CD8-positive, alpha-beta memory T cell (primary cell): ENCODE data around the gene SOBP. TPM values are rescaled to one million over a fixed set of nuclear protein-coding genes. Genes with fewer than 3 reads are reported as not detected.

ENCODE experiments used
- CTCF ChIA-PET: fragments of 350-600 bp; sonication (Branson Sonifier 250); formaldehyde crosslinking; loops from one replicate; lab custom pipeline; 2021; ENCODE audit warnings: antibody characterized with exemption; lab: Charles Lee
- POLR2A ChIA-PET: fragments of 350-600 bp; sonication (Branson Sonifier 250); formaldehyde crosslinking; loops from one replicate; lab custom pipeline; 2021; ENCODE audit warnings: antibody characterized with exemption; lab: Charles Lee
- DNase-seq, 5 donors: peaks; one replicate each; pipeline versions ENCODE4 v3.0.0 to v3.0.0-alpha.2; 2020 to 2022; ENCODE audit warnings: mixed read lengths in 1 of 5
- H3K27ac ChIP-seq: one replicate; pipeline ENCODE4 v1.7.0; 2013; ENCODE audit warnings: low read depth, mild to moderate bottlenecking, low read length, moderate library complexity
- H3K27me3 ChIP-seq: 2 replicates; pipeline ENCODE4 v1.7.0; 2013; ENCODE audit warnings: low read length, mild to moderate bottlenecking; ENCODE audit not compliant: insufficient read depth, poor library complexity, severe bottlenecking
- H3K36me3 ChIP-seq: 2 replicates; pipeline ENCODE4 v1.7.0; 2013; ENCODE audit warnings: mild to moderate bottlenecking, low read length, moderate library complexity; ENCODE audit not compliant: insufficient read depth
- H3K4me1 ChIP-seq: 2 replicates; pipeline ENCODE4 v1.7.0; 2013; ENCODE audit warnings: mild to moderate bottlenecking, low read length, moderate library complexity; ENCODE audit not compliant: insufficient read depth
- H3K4me3 ChIP-seq: 2 replicates; pipeline ENCODE4 v1.7.0; 2013; ENCODE audit warnings: mild to moderate bottlenecking, low read length
- H3K9me3 ChIP-seq: 2 replicates; pipeline ENCODE4 v1.7.0; 2013; ENCODE audit warnings: mild to moderate bottlenecking, low read length
- H3K27ac Mint-ChIP-seq, 8 donors: one replicate each; pipeline ENCODE4 v1.8.0; 2020 to 2021; ENCODE audit warnings: mixed read lengths in 8 of 8, mild to moderate bottlenecking in 6 of 8, inconsistent platforms in 3 of 8, moderate library complexity in 3 of 8
- H3K27me3 Mint-ChIP-seq, 2 donors: one replicate each; pipeline ENCODE4 v1.8.0; 2020 to 2021; ENCODE audit warnings: mixed read lengths in 2 of 2, mild to moderate bottlenecking in 1 of 2, moderate library complexity in 1 of 2
- H3K36me3 Mint-ChIP-seq, 3 donors: one replicate each; pipeline ENCODE4 v1.8.0; 2020 to 2021; ENCODE audit warnings: mixed read lengths in 3 of 3, inconsistent platforms in 1 of 3, mild to moderate bottlenecking in 1 of 3
- H3K4me1 Mint-ChIP-seq, 3 donors: one replicate each; pipeline ENCODE4 v1.8.0; 2020 to 2021; ENCODE audit warnings: mixed read lengths in 3 of 3, inconsistent platforms in 1 of 3, mild to moderate bottlenecking in 1 of 3
- H3K4me3 Mint-ChIP-seq, 7 donors: one replicate each; pipeline ENCODE4 v1.8.0; 2020 to 2021; ENCODE audit warnings: mixed read lengths in 7 of 7, mild to moderate bottlenecking in 6 of 7, moderate library complexity in 4 of 7, inconsistent platforms in 2 of 7
- H3K9me3 Mint-ChIP-seq, 5 donors: one replicate each; pipeline ENCODE4 v1.8.0; 2020 to 2022; ENCODE audit warnings: mixed read lengths in 5 of 5, mild to moderate bottlenecking in 3 of 5, moderate library complexity in 2 of 5, inconsistent platforms in 1 of 5
- polyA plus RNA-seq: library from polyadenylated mRNA; unstranded; fragments of 300-500 nt; fragmentation: Illumina TruSeq; gene quantifications from one replicate; pipeline ENCODE4 v1.2.3, GENCODE V29; 2021
- total RNA-seq, 2 experiments: library from RNA; stranded (reverse); gene quantifications; one replicate each; pipeline ENCODE4 v1.2.3, GENCODE V29; 2021

The SOBP gene
- total and polyA plus RNA-seq, 3 experiments from 2014 or later: 0.30 to 1.0 (median 0.79) TPM

- DNase-seq: no peak
- ChIA-PET CTCF (no interaction called here), POLR2A (no interaction called here)
- H3K27me3 ChIP-seq: no peaks in the 10 kb centered on the region
- H3K36me3 Mint-ChIP-seq: peaks cover 0 to 12% (median 1%) of the 10 kb centered on the region in 3 donors
- H3K4me3 Mint-ChIP-seq: no peak overlapping the region
- no peak overlapping the region for H3K27ac Mint-ChIP-seq
- H3K36me3 ChIP-seq: no peaks in the 10 kb centered on the region
- no peaks in the 10 kb centered on the region for H3K9me3 ChIP-seq
- H3K27me3 Mint-ChIP-seq: no peaks in the 10 kb centered on the region
- H3K4me1 ChIP-seq: no peaks in the 10 kb centered on the region
- peaks cover under 1 to 1% (median under 1%) of the 10 kb centered on the region in 3 donors for H3K4me1 Mint-ChIP-seq
- H3K27ac ChIP-seq: no peak overlapping the region
- H3K4me3 ChIP-seq: no peak overlapping the region
- H3K9me3 Mint-ChIP-seq: no peaks in the 10 kb centered on the region
Measured at GRCh38 chr6:107612762-107613415, 123.0 kb downstream of the SOBP start.

- Histone ChIP-seq H3K27me3 (no peaks in the 10 kb centered on the region), H3K27ac (no peak overlapping the region), H3K36me3 (no peaks in the 10 kb centered on the region), H3K4me1 (peaks cover 9% of the 10 kb centered on the region), H3K9me3 (no peaks in the 10 kb centered on the region), H3K4me3 (no peak overlapping the region)
- Mint-ChIP-seq H3K27ac (peak overlapping the region in 1 of 8 donors; percentile 14), H3K4me1 (peaks cover 9 to 10% (median 10%) of the 10 kb centered on the region in 3 donors), H3K9me3 (no peaks in the 10 kb centered on the region), H3K27me3 (no peaks in the 10 kb centered on the region), H3K4me3 (no peak overlapping the region), H3K36me3 (peaks cover 0 to 8% (median 0%) of the 10 kb centered on the region in 3 donors)
- DNase-seq: no peak
- CTCF ChIA-PET: no interaction called here
- POLR2A ChIA-PET: no interaction called here
Measured at GRCh38 chr6:107613651-107614379, 123.9 kb downstream of the SOBP start.

GRCh38 chr6:107614828-107615227 lies 124.9 kb downstream of the SOBP start:
- no peak overlapping the region for H3K27ac ChIP-seq
- no peaks in the 10 kb centered on the region for H3K27me3 ChIP-seq
- Mint-ChIP-seq H3K27me3 (no peaks in the 10 kb centered on the region), H3K4me1 (peaks cover 18 to 19% (median 19%) of the 10 kb centered on the region in 3 donors), H3K27ac (peak overlapping the region in 1 of 8 donors; percentile 1), H3K4me3 (no peak overlapping the region), H3K36me3 (peaks cover 0 to 8% (median 0%) of the 10 kb centered on the region in 3 donors), H3K9me3 (no peaks in the 10 kb centered on the region)
- H3K9me3 ChIP-seq: no peaks in the 10 kb centered on the region
- ChIA-PET CTCF (no interaction called here), POLR2A (interaction anchor here (0.6 kb wide), 1 partner anchor 9 kb away, joined by 3 read pairs; no protein-coding TSS in a partner anchor)
- no peak for DNase-seq
- no peak overlapping the region for H3K4me3 ChIP-seq
- H3K36me3 ChIP-seq: no peaks in the 10 kb centered on the region
- H3K4me1 ChIP-seq: peaks cover 18% of the 10 kb centered on the region

- peaks cover 29 to 32% (median 31%) of the 10 kb centered on the region in 3 donors for H3K4me1 Mint-ChIP-seq
- no peaks in the 10 kb centered on the region for H3K27me3 ChIP-seq
- peaks cover 18% of the 10 kb centered on the region for H3K4me1 ChIP-seq
- no peak overlapping the region for H3K4me3 ChIP-seq
- H3K36me3 ChIP-seq: no peaks in the 10 kb centered on the region
- H3K9me3 ChIP-seq: no peaks in the 10 kb centered on the region
- H3K27me3 Mint-ChIP-seq: no peaks in the 10 kb centered on the region
- no peaks in the 10 kb centered on the region for H3K9me3 Mint-ChIP-seq
- ChIA-PET POLR2A (no interaction called here), CTCF (no interaction called here)
- H3K27ac ChIP-seq: no peak overlapping the region
- peak overlapping the region in 2 of 8 donors; percentile 29 to 54 for H3K27ac Mint-ChIP-seq
- no peak for DNase-seq
- H3K4me3 Mint-ChIP-seq: no peak overlapping the region
- H3K36me3 Mint-ChIP-seq: peaks cover 0 to 8% (median 4%) of the 10 kb centered on the region in 3 donors
Measured at GRCh38 chr6:107616775-107617174, 126.9 kb downstream of the SOBP start.

GRCh38 chr6:107617341-107617932 lies 127.5 kb downstream of the SOBP start:
- no peak overlapping the region for H3K27ac ChIP-seq
- H3K27me3 ChIP-seq: no peaks in the 10 kb centered on the region
- Mint-ChIP-seq H3K36me3 (peaks cover 0 to 8% (median 4%) of the 10 kb centered on the region in 3 donors), H3K27me3 (no peaks in the 10 kb centered on the region), H3K27ac (peak overlapping the region in 2 of 8 donors; percentile 29 to 99), H3K4me3 (no peak overlapping the region), H3K9me3 (no peaks in the 10 kb centered on the region), H3K4me1 (peaks cover 29 to 32% (median 31%) of the 10 kb centered on the region in 3 donors)
- no peak for DNase-seq
- ChIA-PET POLR2A (interaction anchor here (0.6 to 0.7 kb wide), 2 partner anchors 15 to 1872 kb away, joined by 3 to 4 read pairs; no protein-coding TSS in a partner anchor), CTCF (no interaction called here)
- no peaks in the 10 kb centered on the region for H3K36me3 ChIP-seq
- no peaks in the 10 kb centered on the region for H3K9me3 ChIP-seq
- H3K4me3 ChIP-seq: no peak overlapping the region
- H3K4me1 ChIP-seq: peaks cover 18% of the 10 kb centered on the region

- CTCF ChIA-PET: interaction anchor here (0.6 to 1.5 kb wide), 6 partner anchors 9 to 505 kb away, joined by 3 to 7 read pairs (median 4); no protein-coding TSS in a partner anchor
Measured at GRCh38 chr6:107618672-107619071, 128.8 kb downstream of the SOBP start.

GRCh38 chr6:107620732-107621131 lies 130.8 kb downstream of the SOBP start:
- peak overlapping the region in 1 of 7 donors; percentile 32 for H3K4me3 Mint-ChIP-seq
- Histone ChIP-seq H3K36me3 (no peaks in the 10 kb centered on the region), H3K4me3 (no peak overlapping the region), H3K4me1 (peaks cover 18% of the 10 kb centered on the region), H3K27me3 (no peaks in the 10 kb centered on the region), H3K27ac (no peak overlapping the region), H3K9me3 (no peaks in the 10 kb centered on the region)
- peaks cover 0 to 4% (median 0%) of the 10 kb centered on the region in 3 donors for H3K36me3 Mint-ChIP-seq
- H3K9me3 Mint-ChIP-seq: no peaks in the 10 kb centered on the region
- DNase-seq: no peak
- CTCF ChIA-PET: no interaction called here
- POLR2A ChIA-PET: no interaction called here
- H3K27me3 Mint-ChIP-seq: peaks cover 0 to 1% of the 10 kb centered on the region in 2 donors
- peak overlapping the region; percentile 27 to 88 (median 66) for H3K27ac Mint-ChIP-seq
- peaks cover 29 to 32% (median 31%) of the 10 kb centered on the region in 3 donors for H3K4me1 Mint-ChIP-seq

More at GRCh38 chr6:107618672-107619071, 128.8 kb downstream of the SOBP start:
- Mint-ChIP-seq H3K36me3 (peaks cover 0 to 4% (median 0%) of the 10 kb centered on the region in 3 donors), H3K4me3 (peak overlapping the region in 6 of 7 donors; percentile 32 to 72 (median 56)), H3K9me3 (no peaks in the 10 kb centered on the region), H3K27me3 (no peaks in the 10 kb centered on the region), H3K27ac (peak overlapping the region; percentile 5 to 99 (median 81)), H3K4me1 (peaks cover 29 to 32% (median 31%) of the 10 kb centered on the region in 3 donors)
- H3K4me1 ChIP-seq: peaks cover 18% of the 10 kb centered on the region
- POLR2A ChIA-PET: interaction anchor here (0.6 to 1.0 kb wide), 2 partner anchors 38 to 159 kb away, joined by 3 to 4 read pairs; partner anchors contain the start of gene PDSS2
- no peak overlapping the region for H3K27ac ChIP-seq
- H3K27me3 ChIP-seq: no peaks in the 10 kb centered on the region
- H3K36me3 ChIP-seq: no peaks in the 10 kb centered on the region
- H3K4me3 ChIP-seq: no peak overlapping the region
- DNase-seq: peak; percentile 16 to 75 (median 64)
- H3K9me3 ChIP-seq: no peaks in the 10 kb centered on the region
